Activated CD8-positive, alpha-beta memory T cell treated with anti-CD3 and anti-CD28 coated beads, Interleukin-2, amount 50 U/mL, for 24 hours (primary cell): ENCODE data around the gene SFTPA2.
"Not testable (repeated sequence)": the region's sequence is repeated elsewhere in the genome, so short reads cannot be mapped to it uniquely, and the experiment has no call there.

Experiments used
- DNase-seq: peaks from one replicate; pipeline ENCODE4 v3.0.0-alpha.2; 2020; ENCODE audit errors: extremely low read depth

The SFTPA2 gene

DNA sequence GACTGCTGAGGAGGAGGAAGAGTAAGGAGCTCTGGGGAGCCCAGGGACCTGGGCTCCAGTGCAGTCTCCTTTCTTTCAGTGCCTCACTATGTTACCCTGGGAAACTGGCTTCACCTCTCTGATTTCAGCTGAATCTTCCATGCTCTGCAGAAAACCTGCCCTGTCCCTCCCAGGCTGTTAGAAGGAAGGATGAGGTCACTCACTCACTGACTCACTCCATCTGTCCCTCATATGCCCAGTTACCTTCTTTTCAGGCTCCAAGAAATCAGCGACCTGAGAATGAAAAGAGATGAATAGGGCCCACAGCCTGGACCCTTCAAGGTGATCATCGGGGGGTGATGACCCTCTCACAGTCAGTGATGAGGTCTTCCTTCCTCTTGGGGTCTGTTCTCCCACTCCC, 481 bp downstream of the SFTPA2 start:
- DNase-seq = no peak

DNA sequence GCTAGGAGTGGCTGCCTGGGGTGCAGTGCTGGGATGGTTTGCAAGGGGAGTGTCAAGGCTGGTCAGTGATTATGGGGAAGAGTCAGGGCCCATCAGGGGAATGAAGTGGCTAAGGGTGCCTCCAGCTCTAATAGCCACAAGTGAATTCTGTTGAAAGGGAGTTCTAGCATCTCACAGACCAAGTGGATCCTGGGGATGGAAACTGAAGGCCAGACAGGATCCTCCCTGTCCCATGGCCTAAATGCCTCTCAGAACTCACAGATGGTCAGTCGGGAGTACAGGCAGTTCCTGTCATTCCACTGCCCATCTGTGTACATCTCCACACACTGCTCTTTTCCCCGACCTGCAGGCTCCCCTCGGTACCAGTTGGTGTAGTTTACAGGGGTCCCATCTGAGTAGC, 3.2 kb downstream of the SFTPA2 start:
- DNase-seq = not testable (repeated sequence)

DNA sequence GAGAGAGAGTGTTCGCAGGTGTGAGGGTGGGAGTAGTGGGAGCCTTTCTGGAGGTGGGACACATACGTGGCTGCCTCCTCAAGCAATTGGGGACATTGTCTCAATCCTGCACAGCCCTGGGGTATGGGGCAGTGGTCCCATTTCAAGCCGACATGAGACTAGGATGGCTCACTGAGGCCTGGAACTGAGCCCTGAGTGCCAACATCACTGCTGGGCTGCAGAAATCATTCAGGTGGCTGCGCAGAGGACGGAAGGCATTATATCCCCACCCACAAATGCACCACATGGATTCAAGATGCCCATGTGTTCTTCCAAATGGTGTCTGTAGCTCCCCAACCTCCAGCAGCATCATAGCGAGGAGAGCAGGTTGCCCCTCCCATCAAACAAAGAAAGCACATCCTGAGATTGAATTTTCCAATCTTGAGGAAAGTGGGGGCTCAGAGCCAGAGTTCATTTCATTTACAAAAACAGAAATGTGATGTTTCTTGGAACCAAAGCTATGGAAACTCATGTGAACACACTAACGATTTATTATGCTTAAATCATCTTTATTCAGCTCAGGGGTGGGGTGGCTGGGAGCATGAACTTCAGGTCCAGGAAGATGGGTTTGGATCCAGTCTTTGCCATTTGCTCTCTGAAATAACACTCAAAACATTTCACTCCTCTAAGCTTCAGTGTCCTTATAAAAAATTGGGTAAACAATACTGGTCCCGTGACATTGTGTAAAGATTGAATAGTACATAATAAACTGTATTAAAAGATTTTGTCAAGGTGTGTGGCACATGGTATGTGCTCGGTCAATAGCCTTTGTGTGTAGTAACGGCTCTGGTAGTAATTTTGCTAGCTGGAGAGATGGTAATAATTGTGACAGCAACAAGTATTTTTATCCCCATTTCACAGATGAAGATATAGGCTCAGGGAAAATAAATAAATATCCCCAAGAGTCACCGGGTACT, 4.6 kb downstream of the SFTPA2 start:
- no peak for DNase-seq

DNA sequence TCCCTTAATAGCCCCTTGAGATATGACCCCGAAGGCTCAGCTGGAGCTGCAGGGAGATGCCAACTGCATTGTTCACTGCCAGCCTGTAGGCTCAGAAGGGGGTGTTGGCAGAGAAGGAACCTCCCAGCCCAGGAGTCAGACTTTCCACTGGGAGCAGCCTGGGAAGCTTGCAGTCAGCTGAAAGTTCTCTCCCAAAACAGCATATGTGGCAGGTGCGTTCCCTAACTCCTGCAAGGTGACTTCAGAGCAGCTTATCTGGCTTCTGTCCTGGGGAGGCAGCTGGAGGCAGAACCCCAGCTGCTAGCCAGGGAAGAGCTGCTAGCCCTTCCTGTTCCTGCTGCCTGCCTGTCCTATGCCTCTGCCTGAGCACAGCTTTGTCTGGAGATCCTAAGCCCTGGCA, 8.1 kb downstream of the SFTPA2 start:
- no peak for DNase-seq

DNA sequence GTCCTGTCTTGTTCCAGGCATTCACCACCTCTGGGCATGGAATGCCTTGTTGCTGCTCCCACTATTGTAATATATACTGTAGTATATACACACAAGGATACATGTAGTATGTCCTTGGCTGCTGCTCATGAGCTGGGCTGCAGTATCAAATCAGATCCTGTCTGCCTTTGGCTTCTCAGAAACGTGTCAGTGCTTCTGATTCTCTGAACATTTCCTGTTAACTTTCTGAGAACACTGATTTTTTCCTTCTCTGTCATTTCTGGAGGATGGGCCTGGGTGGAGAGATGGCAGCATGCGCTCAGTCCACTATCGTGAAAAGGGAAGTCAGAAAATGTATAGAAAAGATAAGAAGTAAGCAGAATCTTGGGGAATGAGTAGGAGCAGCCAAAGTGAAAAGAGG, 12.2 kb downstream of the SFTPA2 start:
- no peak for DNase-seq

DNA sequence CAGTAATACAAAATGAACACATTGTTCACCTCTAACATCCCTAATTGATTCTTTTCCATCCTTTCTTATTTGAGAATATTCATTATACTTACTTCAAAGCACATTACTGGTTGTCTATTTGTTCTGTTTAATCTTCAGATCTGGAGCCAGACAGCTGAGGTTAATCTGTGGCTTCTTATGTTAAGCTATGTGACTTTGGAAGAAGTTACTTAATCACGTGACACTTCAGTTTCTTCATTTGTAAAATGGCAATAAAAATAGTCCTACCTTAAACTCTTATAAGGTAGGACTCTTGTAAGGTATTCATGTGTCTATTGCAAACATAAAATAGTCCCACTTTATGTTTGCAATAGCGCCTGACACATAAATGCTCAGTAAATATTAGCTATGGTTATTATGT, 13.1 kb downstream of the SFTPA2 start:
- DNase-seq = not testable (repeated sequence)

DNA sequence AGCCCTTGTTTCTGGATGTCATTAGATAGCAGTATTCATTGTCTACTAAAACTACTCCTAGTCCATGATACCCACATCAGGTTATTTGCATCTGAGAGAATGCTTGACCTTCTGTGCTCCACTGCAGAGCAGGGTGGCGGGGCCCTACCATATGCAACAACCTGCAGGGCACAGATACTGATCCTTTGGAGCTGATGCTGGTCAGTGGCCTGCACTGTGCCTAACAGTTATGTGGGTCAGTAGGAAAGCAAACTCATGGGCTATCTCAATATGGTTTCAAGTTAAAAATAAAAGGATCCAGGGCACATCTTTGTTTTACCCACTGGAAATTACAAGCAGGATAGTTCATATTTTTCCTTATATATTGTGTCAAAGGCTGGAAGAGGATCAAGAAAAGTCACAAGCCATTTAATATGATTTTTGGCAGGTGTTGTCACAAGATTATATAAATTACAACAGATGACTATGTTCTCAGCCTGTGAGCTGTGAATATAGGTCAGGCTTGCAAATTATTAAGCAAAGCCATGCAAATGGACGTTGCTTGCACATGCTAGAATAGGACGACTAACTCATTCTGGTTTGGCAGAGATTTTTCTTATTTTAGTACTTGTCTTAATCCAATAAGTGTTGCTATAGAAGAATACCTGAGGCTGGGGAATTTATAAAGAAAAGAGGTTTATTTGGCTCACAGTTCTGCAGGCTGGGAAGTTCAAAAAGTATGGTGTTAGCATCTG, 15.1 kb downstream of the SFTPA2 start:
- DNase-seq = not testable (repeated sequence)

DNA sequence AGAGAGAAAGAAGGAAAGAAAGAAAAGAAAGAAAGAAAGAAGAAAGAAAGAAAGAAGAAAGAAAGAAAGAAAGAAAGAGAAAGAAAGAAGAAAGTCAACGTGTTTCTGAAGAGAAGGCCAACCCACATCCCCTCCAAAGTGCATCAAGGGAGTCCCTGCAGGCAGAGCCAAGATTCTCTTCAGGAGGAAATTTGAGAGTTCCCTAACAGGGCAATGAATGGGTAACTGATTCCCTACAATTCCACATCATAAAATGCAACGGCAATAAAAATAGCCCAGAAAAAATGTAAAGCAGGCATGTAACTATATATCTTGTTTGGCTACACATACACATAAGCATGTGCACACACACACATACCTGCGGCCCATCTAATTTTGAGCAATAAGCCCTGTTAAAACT, 15.8 kb downstream of the SFTPA2 start:
- not testable (repeated sequence) for DNase-seq

DNA sequence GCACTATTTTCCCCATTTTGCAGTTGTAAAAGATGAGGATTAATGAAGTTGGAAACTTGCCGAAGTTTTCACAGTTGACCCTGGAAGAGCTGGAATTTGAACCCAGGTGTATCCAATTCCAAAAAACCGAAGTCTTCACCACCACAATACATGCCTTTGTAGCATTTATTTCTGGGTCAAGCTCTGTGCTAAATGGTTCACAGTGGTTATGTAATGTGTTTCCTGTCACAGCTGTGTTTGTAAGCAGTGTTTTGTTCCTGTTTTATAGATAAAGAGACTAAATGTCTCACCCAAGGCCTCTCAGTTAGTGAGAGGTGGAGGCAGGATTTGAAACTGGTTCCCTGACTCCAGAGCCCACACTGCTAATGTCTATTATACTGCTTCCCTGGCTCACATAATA, 17.6 kb downstream of the SFTPA2 start:
- no peak for DNase-seq

DNA sequence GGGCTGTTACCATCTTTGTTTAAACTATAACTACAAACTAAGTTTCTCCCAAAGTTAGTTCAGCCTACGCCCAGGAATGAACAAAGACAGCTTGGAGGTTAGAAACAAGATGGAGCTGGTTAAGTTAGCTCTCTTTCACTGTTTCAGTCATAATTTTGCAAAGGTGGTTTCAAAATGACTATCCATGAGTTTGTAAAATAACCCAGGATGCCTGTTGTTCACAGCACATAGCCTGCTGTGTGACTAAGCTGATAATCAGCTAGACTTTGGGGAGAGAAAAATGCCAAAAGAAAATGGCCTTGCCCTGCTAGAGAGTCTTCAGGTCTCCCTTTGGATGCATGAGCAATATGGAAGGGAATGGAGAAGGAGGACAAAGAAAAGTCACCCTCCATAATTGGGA, 19.3 kb downstream of the SFTPA2 start:
- DNase-seq = not testable (repeated sequence)

DNA sequence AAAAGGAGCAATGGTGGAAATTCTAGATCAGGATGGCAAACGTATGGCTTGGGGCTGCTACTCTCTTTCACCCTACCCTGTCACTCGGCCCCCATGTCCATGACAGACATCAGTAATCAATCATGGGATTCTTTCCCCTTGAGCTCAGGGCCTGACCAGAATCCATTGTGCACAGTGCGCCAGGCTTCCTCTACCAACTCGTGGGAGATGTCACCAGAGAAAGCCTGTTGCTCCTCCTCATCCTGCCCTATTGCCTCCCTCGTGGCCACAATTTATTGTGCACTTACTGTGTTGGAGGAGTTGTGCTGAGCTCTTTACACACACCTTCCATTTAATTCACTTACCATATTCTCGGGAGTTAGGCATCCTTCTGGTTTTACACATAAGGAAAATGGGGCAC, 21.9 kb downstream of the SFTPA2 start:
- DNase-seq = not testable (repeated sequence)

DNA sequence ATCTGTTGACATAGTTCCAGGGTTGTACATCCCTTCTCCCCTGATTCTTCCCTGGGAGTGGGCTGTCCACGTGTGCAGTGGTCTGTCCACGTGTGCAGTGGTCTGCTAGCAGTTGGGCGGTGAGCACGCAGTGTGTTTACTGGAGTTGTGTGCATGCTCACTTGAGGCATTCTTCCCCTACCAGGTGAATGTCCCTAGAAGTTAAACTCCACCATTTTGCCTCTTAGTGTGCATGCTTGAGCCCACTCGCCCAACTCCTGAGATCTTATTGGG, 26.4 kb downstream of the SFTPA2 start:
- DNase-seq = not testable (repeated sequence)

DNA sequence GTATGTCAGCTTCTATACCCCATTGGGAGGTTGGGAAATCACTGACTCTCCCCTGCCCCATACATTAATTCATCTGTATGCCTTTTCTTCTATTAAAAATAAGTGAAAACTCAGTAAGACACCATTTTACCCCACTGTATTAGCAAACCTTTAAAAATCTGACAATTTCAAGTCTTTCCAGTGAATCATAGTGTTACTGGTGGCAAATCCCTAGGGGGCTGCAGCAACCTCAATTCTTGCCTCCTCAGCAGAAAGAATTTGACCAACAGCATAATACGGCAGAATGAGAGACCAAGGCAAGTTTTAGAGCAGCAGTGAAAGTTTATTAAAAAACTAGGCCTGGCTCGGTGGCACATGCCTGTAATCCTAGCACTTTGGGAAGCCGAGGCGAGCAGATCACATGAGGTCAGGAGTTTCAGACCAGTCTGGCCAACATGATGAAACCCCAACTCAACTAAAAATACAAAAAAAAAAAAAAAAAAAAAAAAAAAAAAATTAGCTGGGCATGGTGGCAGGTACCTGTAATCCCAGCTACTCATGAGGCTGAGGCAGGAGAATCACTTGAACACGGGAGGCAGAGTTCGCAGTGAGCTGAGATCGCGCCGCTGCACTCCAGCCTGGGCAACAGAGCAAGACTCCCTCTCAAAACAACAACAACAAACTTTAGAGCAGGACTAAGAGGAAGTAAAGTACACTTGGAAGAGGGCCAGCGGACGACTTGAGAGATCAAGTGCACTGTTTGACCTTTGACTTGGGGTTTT, 26.9 kb downstream of the SFTPA2 start:
- not testable (repeated sequence) for DNase-seq

DNA sequence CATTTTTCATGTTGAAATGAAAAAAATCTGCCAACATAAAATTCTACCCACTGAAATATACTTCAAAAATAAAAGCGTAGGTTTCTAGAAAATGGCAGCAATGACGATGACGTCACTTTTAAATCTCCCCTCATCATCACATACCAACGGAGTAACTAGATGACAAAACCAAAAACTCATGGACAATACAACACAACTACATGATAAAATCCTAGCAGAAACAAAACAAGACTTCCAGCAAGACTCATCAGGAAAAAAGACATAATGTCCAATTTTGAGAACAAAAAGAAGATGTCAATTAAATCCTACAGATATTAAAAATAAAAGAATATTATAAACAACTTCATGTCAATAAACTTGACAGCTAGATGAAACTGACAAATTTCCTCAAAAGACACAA, 31.9 kb downstream of the SFTPA2 start:
- not testable (repeated sequence) for DNase-seq

DNA sequence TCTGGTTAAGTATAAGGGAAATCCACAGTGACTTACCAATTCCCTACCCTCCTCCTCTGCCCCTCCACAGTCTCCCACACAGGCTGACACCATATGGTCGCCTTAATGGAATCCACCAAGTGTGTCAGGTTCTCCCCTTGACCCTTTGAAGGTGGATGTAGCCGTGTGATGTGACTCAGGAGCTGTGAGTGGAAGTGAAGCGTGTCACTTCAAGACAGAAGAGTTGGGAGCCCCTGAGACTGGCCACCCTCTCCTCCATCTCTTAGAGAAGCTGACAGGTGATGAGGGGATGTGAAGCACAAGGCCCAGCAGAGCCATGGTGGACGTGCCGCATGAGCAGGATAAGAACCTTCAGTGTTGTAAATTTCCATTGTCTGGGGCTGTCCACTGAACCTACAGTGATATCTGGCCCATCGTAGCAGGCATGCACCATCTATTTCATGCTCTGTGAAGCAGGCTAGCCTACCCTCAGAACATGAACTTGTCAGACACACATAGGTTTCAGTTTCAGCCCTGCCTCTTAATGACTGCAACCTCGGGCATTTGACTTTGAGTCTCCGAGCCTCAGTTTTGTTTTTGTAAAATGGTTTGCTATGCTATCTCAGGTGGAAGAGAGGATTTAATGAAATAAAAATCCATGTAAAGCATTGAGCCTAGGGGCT, 35.0 kb downstream of the SFTPA2 start:
- not testable (repeated sequence) for DNase-seq

DNA sequence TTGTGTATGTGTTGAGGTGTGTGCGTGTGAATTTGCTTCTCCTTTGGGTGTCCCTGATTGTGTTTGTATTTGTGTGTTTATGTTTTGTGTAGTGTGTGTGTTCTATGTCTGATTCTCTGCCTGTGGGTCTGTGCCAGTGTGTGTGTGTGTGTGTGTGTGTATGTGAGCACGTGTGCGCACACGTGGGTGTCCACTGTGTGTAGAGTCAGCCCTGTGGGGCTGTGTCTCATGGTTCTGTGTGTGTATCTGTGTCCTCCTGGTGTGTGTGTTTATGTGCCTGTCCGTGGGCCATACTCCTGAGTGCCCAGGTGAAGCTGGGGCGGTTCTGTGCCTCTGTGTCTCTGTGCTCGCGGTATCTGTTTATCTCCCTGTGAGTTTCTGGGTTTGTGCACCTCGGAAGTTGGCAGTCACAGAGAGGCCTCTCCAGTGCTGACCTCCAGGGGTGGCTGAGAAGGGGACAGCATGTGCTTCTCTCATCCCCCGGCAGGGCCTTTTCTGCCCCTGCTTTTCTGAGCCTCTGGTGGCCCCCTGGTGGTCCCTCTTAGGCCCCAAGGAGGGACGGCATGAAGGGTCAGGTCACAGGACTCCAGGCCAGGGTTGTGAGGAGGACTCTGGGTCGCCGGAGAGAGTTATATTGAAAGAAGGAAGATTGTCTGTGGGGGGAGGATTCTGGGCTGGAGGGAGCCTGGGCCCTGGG, 36.9 kb downstream of the SFTPA2 start:
- not testable (repeated sequence) for DNase-seq

DNA sequence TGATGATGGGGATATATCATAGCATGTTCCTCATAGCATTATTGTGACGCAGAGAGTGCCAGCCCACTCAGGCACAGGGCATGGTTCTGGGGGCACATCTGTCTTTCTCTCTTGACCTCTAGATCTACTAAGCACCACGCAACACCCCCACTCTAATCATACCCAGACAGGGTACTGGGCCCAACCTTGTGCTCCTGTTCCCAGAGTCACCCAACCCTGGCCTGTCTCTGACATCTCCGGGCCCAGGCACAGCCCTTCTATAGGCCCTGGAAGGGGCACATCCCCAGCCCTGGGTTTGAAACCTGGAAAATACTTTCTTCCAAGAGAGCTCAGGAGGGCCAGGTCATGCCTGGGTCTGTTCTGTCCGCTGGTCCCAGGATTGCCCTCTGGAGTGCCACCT, 37.7 kb downstream of the SFTPA2 start:
- not testable (repeated sequence) for DNase-seq

DNA sequence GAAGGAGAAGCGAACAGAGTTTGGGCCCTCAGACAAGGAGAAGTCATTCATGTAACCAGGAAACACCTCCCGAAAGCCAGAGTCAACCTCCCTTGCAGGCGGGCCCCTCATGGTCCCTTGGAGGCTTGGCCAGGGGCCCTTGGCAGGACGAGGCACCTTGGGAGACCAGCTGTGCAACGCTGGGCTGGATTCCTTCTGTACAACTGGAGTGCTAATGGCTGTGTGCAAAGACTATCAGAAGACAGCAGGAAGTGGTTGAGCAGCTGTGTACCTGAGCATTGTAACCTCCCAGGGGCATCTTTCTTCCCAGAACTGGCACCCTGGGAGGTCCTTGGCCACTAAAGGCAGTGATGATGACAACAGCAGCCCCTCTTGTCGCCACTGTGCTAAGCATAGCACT, 38.5 kb downstream of the SFTPA2 start:
- DNase-seq = not testable (repeated sequence)

DNA sequence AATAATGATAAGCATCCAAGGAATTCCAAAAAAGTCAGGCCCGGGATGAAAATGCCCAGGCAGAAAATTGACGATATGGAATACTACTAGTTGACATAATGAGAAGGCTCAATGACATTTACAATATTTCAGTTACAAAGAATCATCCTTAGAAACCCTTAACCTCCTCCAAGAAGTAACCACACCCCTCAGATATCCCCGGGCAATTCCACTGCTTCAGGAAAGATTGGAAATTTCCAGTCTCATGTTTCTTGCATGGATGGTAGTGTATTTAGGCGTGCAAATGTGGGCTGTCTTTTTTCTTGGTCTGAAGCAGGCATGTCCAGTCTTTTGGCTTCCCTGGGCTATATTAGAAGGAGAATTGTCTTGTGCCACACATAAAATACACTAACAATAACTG, 42.6 kb downstream of the SFTPA2 start:
- DNase-seq = not testable (repeated sequence)

DNA sequence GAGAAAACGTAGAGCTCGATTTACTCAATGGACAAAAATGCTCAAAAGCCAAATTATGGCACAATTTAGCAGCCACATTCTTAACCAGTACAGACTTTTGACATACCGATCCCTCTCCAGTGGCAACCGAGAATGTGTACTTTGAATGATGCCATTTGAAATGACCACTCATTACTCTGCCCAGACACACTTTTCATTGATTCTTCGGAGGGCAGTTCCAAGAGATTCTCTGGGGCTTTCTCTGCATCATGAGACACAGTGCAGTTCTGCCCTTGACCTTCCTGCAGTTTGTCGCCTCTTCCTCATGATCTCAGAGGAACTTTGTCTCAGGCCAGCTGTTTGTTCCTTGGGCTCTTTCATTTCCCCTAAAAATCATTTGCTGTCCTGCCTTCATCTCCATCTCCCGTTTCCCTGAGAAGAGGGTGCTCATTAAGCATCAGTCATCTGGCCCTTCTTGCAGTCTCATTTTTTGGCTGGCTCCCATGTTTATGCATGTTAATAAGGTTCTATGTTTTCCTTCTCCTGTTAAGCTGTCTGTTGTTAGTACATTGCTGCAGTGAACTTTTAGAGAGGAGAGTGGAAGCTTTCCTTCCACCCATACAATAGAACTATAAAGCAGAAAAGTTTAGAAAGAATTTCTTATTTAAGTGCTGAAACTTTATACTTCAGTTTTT, 43.5 kb downstream of the SFTPA2 start:
- not testable (repeated sequence) for DNase-seq
